ENCODE measurements around the gene BATF3.

GRCh38 chr1:212716161-212716560, 16.5 kb upstream of the BATF3 start:
- TF ChIP-seq CTCF (IDR thresholded peaks at IDR 0.05; ENCODE audit: borderline replicate concordance, extremely low read depth, low read length, poor library complexity, severe bottlenecking), result no peak
- no peak for TF ChIP-seq EZH2 (IDR thresholded peaks at IDR 0.05; ENCODE audit: borderline replicate concordance, low read depth, low read length, severe bottlenecking)

All from DND-41 (cell line).